BE2C (cell line): ENCODE results near the gene TTC39C.

Experiments used
- DNase-seq: peaks from one replicate; pipeline ENCODE4 v3.0.0-alpha.2; 2020
- H3K27me3 ChIP-seq: fragments of 250-450 bp; sonication (Bioruptor Pico); 2 replicates; pipeline ENCODE4 v1.5.1; 2020; ENCODE audit warnings: mild to moderate bottlenecking
- H3K36me3 ChIP-seq: fragments of 250-450 bp; sonication (Bioruptor Pico); 2 replicates; pipeline ENCODE4 v1.5.1; 2020; ENCODE audit warnings: mild to moderate bottlenecking
- H3K4me1 ChIP-seq: fragments of 250-450 bp; sonication (Bioruptor Pico); 2 replicates; pipeline ENCODE4 v1.5.1; 2020
- H3K4me3 ChIP-seq: 2 replicates; pipeline ENCODE4 v1.5.1; 2011; ENCODE audit warnings: low read depth, low read length
- H3K9me3 ChIP-seq: fragments of 250-450 bp; sonication (Bioruptor Pico); 2 replicates; pipeline ENCODE4 v1.5.1; 2020
- CTCF ChIP-seq: IDR thresholded peaks from 2 replicates; pipeline ENCODE4 v1.5.1; 2012; ENCODE audit warnings: mild to moderate bottlenecking, low read depth, low read length

Gene TTC39C

GRCh38 chr18:23998018-23998417 lies 16.5 kb upstream of the TTC39C start:
- no peak overlapping the region for H3K4me3 ChIP-seq
- no peak for DNase-seq
- H3K36me3 ChIP-seq: no peaks in the 10 kb centered on the region
- TF ChIP-seq CTCF: no peak
- H3K27me3 ChIP-seq: no peaks in the 10 kb centered on the region
- H3K4me1 ChIP-seq: no peaks in the 10 kb centered on the region
- H3K9me3 ChIP-seq: no peaks in the 10 kb centered on the region

GRCh38 chr18:23998820-23999219 lies 15.7 kb upstream of the TTC39C start:
- DNase-seq: no peak
- Histone ChIP-seq H3K9me3 (no peaks in the 10 kb centered on the region), H3K4me1 (no peaks in the 10 kb centered on the region), H3K27me3 (no peaks in the 10 kb centered on the region), H3K36me3 (no peaks in the 10 kb centered on the region), H3K4me3 (no peak overlapping the region)
- no peak for TF ChIP-seq CTCF

GRCh38 chr18:24000613-24001490 lies 13.7 kb upstream of the TTC39C start:
- no peaks in the 10 kb centered on the region for H3K36me3 ChIP-seq

GRCh38 chr18:24002479-24002878 lies 12.1 kb upstream of the TTC39C start:
- H3K9me3 ChIP-seq: no peaks in the 10 kb centered on the region
- no peaks in the 10 kb centered on the region for H3K36me3 ChIP-seq
- no peak overlapping the region for H3K4me3 ChIP-seq
- no peaks in the 10 kb centered on the region for H3K27me3 ChIP-seq
- H3K4me1 ChIP-seq: no peaks in the 10 kb centered on the region
- DNase-seq: no peak
- no peak for TF ChIP-seq CTCF

More at GRCh38 chr18:24000613-24001490, 13.7 kb upstream of the TTC39C start:
- Histone ChIP-seq H3K9me3 (no peaks in the 10 kb centered on the region), H3K4me1 (no peaks in the 10 kb centered on the region), H3K4me3 (no peak overlapping the region), H3K27me3 (no peaks in the 10 kb centered on the region)
- DNase-seq: no peak
- TF ChIP-seq CTCF: no peak

GRCh38 chr18:24003288-24003687 lies 11.3 kb upstream of the TTC39C start:
- TF ChIP-seq CTCF: no peak
- H3K36me3 ChIP-seq: no peaks in the 10 kb centered on the region
- H3K4me3 ChIP-seq: no peak overlapping the region
- no peaks in the 10 kb centered on the region for H3K27me3 ChIP-seq
- no peaks in the 10 kb centered on the region for H3K9me3 ChIP-seq
- no peak for DNase-seq
- no peaks in the 10 kb centered on the region for H3K4me1 ChIP-seq

GRCh38 chr18:24003903-24004640 lies 10.5 kb upstream of the TTC39C start:
- Histone ChIP-seq H3K9me3 (no peaks in the 10 kb centered on the region), H3K36me3 (no peaks in the 10 kb centered on the region), H3K27me3 (no peaks in the 10 kb centered on the region), H3K4me3 (no peak overlapping the region), H3K4me1 (no peaks in the 10 kb centered on the region)
- TF ChIP-seq CTCF: no peak
- no peak for DNase-seq
